GM21723 (cell line): ENCODE data around the gene PXDN.

ENCODE experiments used
- ATAC-seq: cut with Tn5 transposase; IDR thresholded peaks from one replicate; pipeline ENCODE4 v1.9.1; 2021; ENCODE audit warnings: mild to moderate bottlenecking, moderate library complexity; ENCODE audit not compliant: unreplicated experiment

The PXDN gene

GRCh38 chr2:1621041-1621440 lies 123.3 kb downstream of the PXDN start:
- ATAC-seq, result no peak

- no peak for ATAC-seq
These were observed 124.2 kb downstream of the PXDN start for GRCh38 chr2:1620081-1620480.

GRCh38 chr2:1619556-1619955 lies 124.8 kb downstream of the PXDN start:
- no peak for ATAC-seq

GRCh38 chr2:1618974-1619373 lies 125.3 kb downstream of the PXDN start:
- ATAC-seq, result no peak

- no peak for ATAC-seq
These were observed 125.9 kb downstream of the PXDN start for GRCh38 chr2:1618191-1618961.

GRCh38 chr2:1617425-1618021 lies 126.8 kb downstream of the PXDN start:
- no peak for ATAC-seq

- ATAC-seq, result peak; percentile 89
These were observed 129.8 kb downstream of the PXDN start for GRCh38 chr2:1614564-1614963.

- ATAC-seq, result no peak
These were observed 130.5 kb downstream of the PXDN start for GRCh38 chr2:1613731-1614354.

GRCh38 chr2:1613078-1613445 lies 131.3 kb downstream of the PXDN start:
- no peak for ATAC-seq

GRCh38 chr2:1612391-1613077 lies 131.8 kb downstream of the PXDN start:
- ATAC-seq, result no peak

- ATAC-seq, result no peak
These were observed 132.4 kb downstream of the PXDN start for GRCh38 chr2:1611886-1612285.

- ATAC-seq, result no peak
These were observed 134.2 kb downstream of the PXDN start for GRCh38 chr2:1610096-1610485.

GRCh38 chr2:1609485-1610095 lies 134.7 kb downstream of the PXDN start:
- ATAC-seq, result no peak

- no peak for ATAC-seq
These were observed 135.3 kb downstream of the PXDN start for GRCh38 chr2:1609040-1609439.

- no peak for ATAC-seq
These were observed 136.2 kb downstream of the PXDN start for GRCh38 chr2:1607971-1608688.

- no peak for ATAC-seq
These were observed 136.9 kb downstream of the PXDN start for GRCh38 chr2:1607236-1607920.

- peak; percentile 62 for ATAC-seq
These were observed 137.7 kb downstream of the PXDN start for GRCh38 chr2:1606421-1607235.

GRCh38 chr2:1606046-1606400 lies 138.3 kb downstream of the PXDN start:
- peak; percentile 17 for ATAC-seq
